ENCODE results near the gene SNED1.

Gene SNED1

DNA sequence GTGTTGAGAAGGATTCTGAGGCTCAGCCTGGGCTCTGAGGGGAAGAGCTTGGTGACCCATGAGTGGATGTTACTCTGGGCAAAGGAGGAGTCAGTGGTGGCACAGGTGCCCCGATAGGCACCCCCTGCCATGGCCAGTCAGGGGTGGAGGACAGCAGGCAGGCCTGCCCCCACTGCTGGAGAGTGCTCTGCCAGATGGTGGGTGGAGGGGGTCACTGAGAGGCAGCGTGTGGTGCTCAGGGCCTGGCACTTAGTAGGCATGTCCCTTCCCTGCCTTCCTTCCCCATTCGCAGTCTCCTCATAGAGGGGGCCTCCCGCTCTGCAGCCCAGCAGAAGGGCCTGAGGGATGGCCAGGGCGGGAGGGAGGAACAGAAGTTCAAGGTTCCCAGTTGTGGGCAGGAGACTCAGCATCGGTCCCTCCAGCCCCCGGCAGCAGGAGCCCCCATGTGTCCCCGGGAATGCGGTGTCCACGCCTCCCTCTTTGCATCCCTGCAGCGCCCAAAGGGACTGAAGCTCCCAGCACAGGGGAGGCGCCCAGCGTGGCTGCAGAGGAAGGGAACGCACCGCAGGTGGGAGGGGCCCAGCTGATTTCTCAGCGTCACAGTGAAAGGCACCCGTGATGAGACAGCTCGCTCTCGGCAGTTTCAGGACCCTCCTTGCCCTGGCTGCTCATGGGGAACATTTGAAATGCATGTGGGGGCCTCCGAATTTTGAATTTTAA is 5.7 kb upstream of the SNED1 start:
- no peak for DNase-seq

GRCh38 chr2:240993446-240994170 is 4.8 kb upstream of the SNED1 start:
- no peak for DNase-seq

DNA sequence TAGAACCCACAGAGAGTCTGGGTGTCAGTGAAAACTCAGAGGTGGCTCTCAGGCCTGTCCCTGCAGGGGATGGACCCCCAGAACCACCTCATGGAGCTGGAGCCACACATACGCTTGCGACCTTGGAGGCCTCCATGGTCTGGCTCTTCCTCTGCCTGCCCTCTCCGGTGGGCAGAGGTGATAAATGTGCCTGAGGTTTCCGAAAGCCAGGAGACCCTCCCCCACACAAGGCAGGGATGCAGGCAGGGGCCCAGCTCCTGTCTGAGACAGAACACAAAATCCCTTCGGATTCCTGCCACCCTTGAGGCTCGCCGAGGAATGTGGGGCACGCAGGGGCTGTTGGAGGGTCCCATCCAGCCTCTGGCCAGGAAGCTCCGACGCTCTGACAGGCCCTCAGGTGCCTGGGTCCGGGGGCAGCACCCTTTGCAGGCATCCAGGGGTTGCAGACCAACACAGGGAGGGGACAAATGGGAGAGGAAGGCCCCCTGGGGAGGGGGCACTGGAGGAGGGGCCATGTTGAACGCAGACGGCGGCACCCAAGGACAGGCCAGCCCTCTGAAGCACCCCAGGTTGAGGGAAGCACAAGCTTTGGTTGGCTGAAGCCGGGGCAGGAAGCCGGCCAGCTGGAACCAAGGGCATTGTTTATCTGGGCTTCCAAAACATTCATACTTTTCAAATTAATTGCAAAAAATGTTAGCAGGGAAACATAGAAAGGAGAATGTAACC is 4.1 kb upstream of the SNED1 start:
- no peak for DNase-seq

- DNase-seq = no peak
Observed at GRCh38 chr2:240995041-240996021, 3.1 kb upstream of the SNED1 start.

DNA sequence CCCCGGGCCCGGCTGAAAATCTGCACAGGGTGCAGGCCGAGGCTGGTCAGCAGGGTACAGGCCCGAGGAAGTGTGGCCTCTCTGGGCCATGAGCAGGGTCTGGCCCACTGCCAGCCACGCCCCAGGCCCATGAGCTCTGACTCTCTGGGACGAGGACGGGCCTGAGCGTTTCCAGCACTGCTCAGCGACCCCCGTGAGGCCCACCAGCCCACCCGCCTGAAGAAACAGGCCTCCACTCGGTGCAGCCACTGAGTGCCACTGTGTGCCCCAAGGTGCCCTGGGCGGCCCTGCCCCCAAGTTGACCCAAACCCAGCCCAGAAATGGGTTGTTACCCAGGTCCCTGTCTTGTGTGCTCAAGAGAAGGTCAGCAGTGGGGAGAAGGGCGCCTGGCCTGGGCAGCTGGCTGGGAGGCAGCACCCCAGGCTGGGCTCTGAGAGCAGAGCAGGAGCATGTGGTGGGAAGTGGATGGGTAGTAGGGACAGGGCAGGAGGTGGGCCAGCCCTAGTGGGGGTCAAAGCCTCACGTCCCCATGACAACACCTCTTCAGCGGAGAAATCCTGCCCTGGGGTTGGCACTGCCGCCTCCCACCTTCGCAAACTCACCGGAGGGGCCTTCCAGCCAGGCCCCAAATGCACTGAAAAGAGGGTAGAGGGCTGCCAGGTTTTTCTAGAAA is 2.1 kb upstream of the SNED1 start:
- DNase-seq = no peak

DNA sequence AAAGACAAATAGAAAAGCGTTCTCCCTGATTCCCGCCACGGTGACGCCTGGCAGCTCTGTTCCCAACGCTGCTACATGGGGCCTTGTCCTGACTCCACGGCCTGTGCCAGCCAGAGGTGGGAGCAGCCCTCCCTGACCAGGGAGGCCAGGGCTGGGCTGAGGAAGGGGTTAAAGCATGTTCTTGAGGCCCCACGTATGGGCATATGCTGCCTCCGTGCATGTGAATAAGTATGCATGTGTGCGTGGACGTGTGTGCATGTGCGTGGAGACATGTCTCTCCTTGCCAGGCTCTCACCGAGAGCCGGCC is 1.6 kb upstream of the SNED1 start:
- DNase-seq = no peak

DNA sequence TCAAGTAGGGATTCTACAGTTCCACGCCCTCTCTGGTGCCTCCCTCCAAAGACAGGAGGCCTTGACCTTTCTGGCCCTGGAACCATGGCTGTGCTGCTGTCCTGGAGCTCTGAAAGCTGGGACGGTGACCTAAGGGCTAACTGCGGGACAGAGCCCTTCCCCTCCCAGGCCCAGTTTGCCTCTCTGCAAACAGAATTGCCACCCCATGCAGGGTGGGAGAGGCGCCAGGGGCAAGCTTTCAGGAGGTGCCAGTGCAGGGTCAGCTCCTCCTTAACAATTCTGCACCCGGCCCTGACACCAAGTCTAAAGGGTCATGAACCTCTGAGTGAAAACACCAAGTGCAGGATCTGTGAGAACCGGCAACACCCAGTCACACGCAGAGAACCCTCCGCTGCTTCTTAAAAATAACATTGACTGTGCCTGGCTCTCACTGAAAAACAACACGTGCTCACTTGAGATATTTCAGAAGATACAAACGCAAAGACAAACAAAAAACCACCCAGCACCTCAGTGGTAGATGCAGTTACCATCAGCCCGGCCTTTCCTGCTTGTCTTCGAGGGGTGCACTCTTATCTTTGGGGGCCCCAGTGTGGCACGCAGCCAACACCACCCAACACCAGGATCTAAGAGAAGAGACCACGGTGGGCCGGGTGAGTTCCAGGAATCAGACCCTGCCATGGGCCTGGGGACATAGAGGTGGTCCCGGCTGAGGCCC is 1.1 kb upstream of the SNED1 start:
- no peak for DNase-seq

GRCh38 chr2:240998706-240998994 is 232 bp downstream of the SNED1 start:
- DNase-seq = no peak

DNA sequence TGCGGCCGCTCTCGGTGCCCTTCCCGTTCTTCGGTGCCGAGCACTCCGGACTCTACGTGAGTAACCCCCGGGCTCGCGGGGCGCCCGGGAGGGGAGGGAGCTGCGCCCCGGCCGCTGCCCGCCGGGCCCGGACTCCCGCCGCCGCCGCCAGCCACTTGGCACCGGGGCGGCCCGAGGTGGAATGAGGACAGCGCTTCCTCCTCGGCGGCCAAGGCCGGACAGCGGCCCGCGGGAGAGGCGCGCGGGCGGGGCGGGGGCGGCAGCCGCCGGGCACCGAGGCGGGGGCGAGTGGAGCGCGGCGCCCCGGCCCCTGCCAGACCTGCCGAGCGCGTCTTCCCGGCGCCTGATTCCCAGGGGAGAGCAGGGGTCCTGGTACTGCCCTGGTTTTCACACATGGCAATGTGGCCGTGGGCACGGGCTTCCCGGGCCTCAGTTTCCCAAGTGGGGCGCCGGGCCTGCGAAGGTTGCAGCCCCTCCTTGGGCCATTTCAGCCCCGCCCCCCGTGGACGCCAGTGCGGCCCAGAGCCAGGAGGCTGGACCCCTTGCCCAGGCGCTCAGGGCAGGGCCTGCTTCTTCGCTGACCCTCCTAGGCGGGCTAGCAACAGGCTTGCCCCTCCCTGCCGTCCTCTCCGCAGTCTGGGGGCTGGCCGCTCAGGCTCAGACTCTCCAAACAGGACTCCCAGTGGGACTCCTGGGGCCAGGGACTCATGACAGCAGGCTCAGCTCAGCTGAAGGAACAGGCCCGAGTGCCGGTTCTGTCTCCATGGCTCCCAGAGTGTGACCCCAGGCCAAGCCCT is 775 bp downstream of the SNED1 start:
- no peak for DNase-seq

- no peak for DNase-seq
Observed at GRCh38 chr2:240999873-241000541, 1.6 kb downstream of the SNED1 start.

- no peak for DNase-seq
Observed at GRCh38 chr2:241000831-241001321, 2.5 kb downstream of the SNED1 start.

DNA sequence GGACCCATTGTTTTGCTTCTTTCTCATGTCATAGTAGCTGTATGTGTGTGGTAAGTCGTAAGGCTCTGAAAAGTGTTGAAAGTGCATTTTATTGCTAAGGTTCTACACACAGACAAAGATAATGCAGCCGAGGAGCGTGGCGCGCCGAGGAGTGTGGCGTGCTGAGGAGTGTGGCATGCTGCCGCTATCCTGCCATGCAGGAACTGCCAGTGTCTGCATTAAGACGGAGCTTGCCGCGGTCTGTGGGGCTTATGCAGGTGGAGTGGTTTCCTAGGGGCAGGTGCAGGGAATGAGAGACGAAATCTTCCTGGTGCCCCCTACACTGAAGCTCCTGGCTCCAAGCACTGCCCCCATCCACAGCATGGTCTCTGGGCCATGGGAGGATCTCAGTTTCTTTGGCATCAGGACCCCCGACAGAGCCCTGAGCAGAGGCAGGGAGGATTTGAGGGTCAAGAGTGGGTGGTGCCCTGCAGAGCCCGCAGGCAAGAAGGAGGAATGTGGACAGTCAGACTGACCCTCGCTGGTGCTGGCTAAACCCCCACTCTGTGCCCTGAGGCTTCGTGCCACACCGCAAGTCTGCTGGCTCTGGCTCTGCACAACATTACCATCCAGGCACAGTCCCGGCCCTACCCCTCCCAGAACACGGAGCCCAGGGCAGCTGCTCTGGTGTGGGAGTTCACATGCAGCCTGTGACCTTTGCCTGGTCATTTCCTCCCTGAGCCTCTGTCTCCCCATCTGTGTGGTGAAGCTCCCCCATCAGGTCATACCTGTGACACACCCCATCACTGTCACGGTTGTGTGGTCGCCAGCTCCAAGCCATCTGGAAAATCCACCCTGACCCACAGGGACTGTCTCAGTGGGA is 3.2 kb downstream of the SNED1 start:
- no peak for DNase-seq

GRCh38 chr2:241002275-241003046 is 4.0 kb downstream of the SNED1 start:
- no peak for DNase-seq

- DNase-seq = no peak
Observed at GRCh38 chr2:241003047-241003360, 4.6 kb downstream of the SNED1 start.

DNA sequence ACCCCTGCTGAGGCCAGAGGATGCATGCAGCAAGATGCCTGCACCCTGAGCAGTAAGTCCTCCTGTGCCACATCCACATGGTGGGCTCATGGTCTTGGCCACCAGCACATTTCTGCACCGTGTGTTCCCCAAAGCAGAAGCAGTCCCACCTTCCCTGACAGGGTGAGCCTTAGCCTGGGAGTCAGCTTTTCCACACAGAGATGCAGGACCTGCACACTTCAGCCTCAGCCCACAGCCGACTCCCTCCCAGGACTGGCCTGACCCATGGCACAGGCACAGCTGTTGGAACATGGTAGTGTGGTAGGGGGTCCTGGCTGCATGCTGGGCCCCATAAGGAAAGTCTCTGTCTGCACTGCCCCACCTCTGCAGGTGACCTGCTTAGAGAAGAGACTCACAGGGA is 5.0 kb downstream of the SNED1 start:
- no peak for DNase-seq

GRCh38 chr2:241003830-241004564 is 5.6 kb downstream of the SNED1 start:
- DNase-seq = no peak

- no peak for DNase-seq
Observed at GRCh38 chr2:241005569-241005968, 7.2 kb downstream of the SNED1 start.

GRCh38 chr2:241006412-241006811 is 8.0 kb downstream of the SNED1 start:
- DNase-seq = no peak
